GM12878 (cell line): Measurements from ENCODE around the gene TRIM8. TPM values are rescaled to one million over a fixed set of nuclear protein-coding genes. Genes with fewer than 3 reads are reported as not detected.

ENCODE experiments used
- ATAC-seq: fragments of 200-7000 bp; cut with Tn5 transposase; 3 replicates; pipeline ENCODE4 v1.9.1; 2020; ENCODE audit warnings: mild to moderate bottlenecking, moderate library complexity
- BruUV-seq: library from RNA; stranded (reverse); fragments of 400-500 nt; replicated peaks from 2 replicates; lab custom pipeline; 2021; lab: Mats Ljungman, UMichigan
- CTCF ChIA-PET: fragments of 300-600 bp; sonication (Branson Sonifier 250); formaldehyde crosslinking; extraction: SDS; loops from one replicate; lab custom pipeline; 2021; ENCODE audit warnings: inconsistent platforms; lab: Yijun Ruan, JAX
- POLR2A ChIA-PET: fragments of 350-600 bp; formaldehyde crosslinking; extraction: SDS; loops from one replicate; lab custom pipeline; 2021; ENCODE audit warnings: inconsistent platforms; lab: Charles Lee
- RAD21 ChIA-PET: fragments of 300-600 bp; sonication (Branson Sonifier 250); formaldehyde crosslinking; loops from one replicate; lab custom pipeline; 2023; ENCODE audit warnings: antibody characterized with exemption; ENCODE audit not compliant: unreplicated experiment; lab: Charles Lee
- SMC1A ChIA-PET: fragments of 300-600 bp; sonication (Branson Sonifier 250); formaldehyde crosslinking; loops from one replicate; lab custom pipeline; 2023; ENCODE audit not compliant: unreplicated experiment, uncharacterized antibody; lab: Charles Lee
- DNase-seq: peaks from one replicate; pipeline ENCODE4 v3.0.0-alpha.2; 2011; ENCODE audit warnings: low read depth, low spot score
- FAIRE-seq: peaks from 3 replicates; lab custom pipeline; 2011; peaks lifted over from hg19 to GRCh38; lab: Jason Lieb, UNC
- H2AFZ ChIP-seq: 2 replicates; pipeline ENCODE4 v1.6.0; 2011; ENCODE audit warnings: low read depth, low read length, control low read depth; ENCODE audit not compliant: control insufficient read depth
- H3K27ac ChIP-seq: 2 replicates; pipeline ENCODE4 v1.5.1; 2011; ENCODE audit warnings: control low read depth; ENCODE audit not compliant: control insufficient read depth, insufficient read depth
- H3K27me3 ChIP-seq, 2 experiments: replicated peaks in 1 of 2; 2 replicates each; pipeline versions ENCODE4 v1.6.0 to v1.6.1; 2011; ENCODE audit warnings: low read length in 1 of 2; ENCODE audit not compliant: control insufficient read depth in 2 of 2, insufficient read depth in 2 of 2
- H3K36me3 ChIP-seq, 2 experiments: 2 replicates each; pipeline ENCODE4 v1.5.1; 2011; ENCODE audit warnings: low read length in 1 of 2; ENCODE audit not compliant: control insufficient read depth in 2 of 2, insufficient read depth in 2 of 2
- H3K4me1 ChIP-seq: 2 replicates; pipeline ENCODE4 v1.6.1; 2011; ENCODE audit warnings: mild to moderate bottlenecking, low read length, moderate library complexity, mixed read lengths; ENCODE audit not compliant: control insufficient read depth, insufficient read depth
- H3K4me2 ChIP-seq: 2 replicates; pipeline ENCODE4 v1.6.0; 2011; ENCODE audit warnings: control low read depth; ENCODE audit not compliant: control insufficient read depth, insufficient read depth
- H3K4me3 ChIP-seq: fragments of 200-600 bp; sonication (generic); 2 replicates; pipeline ENCODE4 v1.5.1; 2016
- H3K79me2 ChIP-seq: 2 replicates; pipeline ENCODE4 v1.6.0; 2011; ENCODE audit warnings: low read length; ENCODE audit not compliant: control insufficient read depth, insufficient read depth
- H3K9ac ChIP-seq: 2 replicates; pipeline ENCODE4 v1.8.0; 2011; ENCODE audit warnings: low read length, control low read depth, mixed read lengths; ENCODE audit not compliant: control insufficient read depth, insufficient read depth
- H3K9me3 ChIP-seq: replicated peaks from 3 replicates; pipeline ENCODE4 v1.5.1; 2011; ENCODE audit warnings: mild to moderate bottlenecking, low read length; ENCODE audit not compliant: control insufficient read depth, insufficient read depth
- H4K20me1 ChIP-seq: 2 replicates; pipeline ENCODE4 v1.6.0; 2011; ENCODE audit not compliant: control insufficient read depth, insufficient read depth
- BCL11A ChIP-seq: IDR thresholded peaks from 2 replicates; pipeline ENCODE4 v1.6.1; 2011; ENCODE audit warnings: low read depth, low read length
- EED ChIP-seq: sonication (generic); IDR thresholded peaks from 2 replicates; pipeline ENCODE4 v1.6.1; 2016; ENCODE audit warnings: antibody characterized with exemption, low read depth
- ESRRA ChIP-seq: IDR thresholded peaks from 2 replicates; pipeline ENCODE4 v1.6.1; 2012; ENCODE audit warnings: mild to moderate bottlenecking, low read length, improper control_type of control experiment
- IKZF2 ChIP-seq, 2 experiments: fragments of 450-650 bp; IDR thresholded peaks; 2 replicates each; pipeline ENCODE4 v1.6.1; 2017; ENCODE audit warnings: mild to moderate bottlenecking in 2 of 2, moderate library complexity in 2 of 2
- MEF2B ChIP-seq: fragments of 450-650 bp; IDR thresholded peaks from 2 replicates; pipeline ENCODE4 v1.6.1; 2018; ENCODE audit warnings: mild to moderate bottlenecking, moderate library complexity; ENCODE audit not compliant: partially characterized antibody, poor library complexity, severe bottlenecking
- MLLT1 ChIP-seq: fragments of 450-650 bp; IDR thresholded peaks from 2 replicates; pipeline ENCODE4 v1.6.1; 2016; ENCODE audit warnings: mild to moderate bottlenecking
- NBN ChIP-seq: fragments of 450-650 bp; IDR thresholded peaks from 2 replicates; pipeline ENCODE4 v1.6.1; 2016
- NR2F1 ChIP-seq: fragments of 450-650 bp; conservative IDR thresholded peaks from 2 replicates; pipeline ENCODE4 v1.6.1; 2017; ENCODE audit warnings: mild to moderate bottlenecking
- POU2F2 ChIP-seq: IDR thresholded peaks from 3 replicates; pipeline ENCODE4 v1.6.1; 2011; ENCODE audit warnings: low read depth, mild to moderate bottlenecking, low read length, borderline replicate concordance
- RAD51 ChIP-seq: fragments of 450-650 bp; IDR thresholded peaks from 2 replicates; pipeline ENCODE4 v1.6.1; 2016; ENCODE audit warnings: moderate library complexity, mild to moderate bottlenecking, inconsistent platforms
- SKIL ChIP-seq: fragments of 450-650 bp; IDR thresholded peaks from 2 replicates; pipeline ENCODE4 v1.6.1; 2017; ENCODE audit warnings: mild to moderate bottlenecking, low read depth, inconsistent platforms; ENCODE audit not compliant: poor library complexity, severe bottlenecking
- STAT1 ChIP-seq: fragments of 450-650 bp; conservative IDR thresholded peaks from 2 replicates; pipeline ENCODE4 v1.6.1; 2014; ENCODE audit warnings: antibody characterized with exemption, mild to moderate bottlenecking
- TAF1 ChIP-seq: IDR thresholded peaks from 2 replicates; pipeline ENCODE4 v1.6.1; 2011; ENCODE audit warnings: mild to moderate bottlenecking, low read depth, low read length, borderline replicate concordance
- ZNF217 ChIP-seq: fragments of 450-650 bp; IDR thresholded peaks from 2 replicates; pipeline ENCODE4 v1.6.1; 2017; ENCODE audit warnings: antibody characterized with exemption, mild to moderate bottlenecking
- ZZZ3 ChIP-seq: IDR thresholded peaks from 2 replicates; pipeline ENCODE4 v1.6.1; 2011; ENCODE audit warnings: low read depth; ENCODE audit not compliant: control insufficient read depth, insufficient read length
- WGBS: methylation state at CpG from one replicate; pipeline ENCODE4 v1.1.6; 2016; ENCODE audit warnings: low lambda C conversion rate; ENCODE audit not compliant: insufficient replicate concordance, insufficient coverage; ENCODE audit errors: missing lambda C conversion rate; 5-methylcytosine and 5-hydroxymethylcytosine counted together
- in situ Hi-C: fragments of 300-500 bp; cut with MboI; formaldehyde crosslinking; loops from 9 replicates; pipeline ENCODE4 v1.14.3; 2018; ENCODE audit warnings: mixed read lengths
- intact Hi-C: fragments of 100-400 bp; cut with micrococcal nuclease; formaldehyde crosslinking; loops from one replicate; pipeline ENCODE4 v1.14.2; 2022; ENCODE audit not compliant: unreplicated experiment
- polyA plus RNA-seq, 11 experiments: library from polyadenylated mRNA; depleted of rRNA in 4 of 11; unstranded in 6 of 11; stranded (reverse) in 5 of 11; fragments of >200 nt; fragmentation: Nextera tagmentation in 4 of 11; fragmentation: Illumina TruSeq in 1 of 11; extraction: Ambion mirVana in 4 of 11; extraction: Trizol in 1 of 11; gene quantifications; 1 replicate in 1 of 11; 2 replicates in 10 of 11; pipeline versions ENCODE4 v1.2.1 to v1.2.3, GENCODE V29; 2011 to 2016; ENCODE audit warnings: inconsistent platforms in 2 of 11, missing spikeins in 2 of 11, low read depth in 1 of 11
- total RNA-seq, 4 experiments: library from RNA; depleted of rRNA in 3 of 4; stranded (reverse); fragments of >200 nt in 3 of 4; fragmentation: Illumina TruSeq in 1 of 4; extraction: Trizol in 1 of 4; gene quantifications; 2 replicates each; pipeline versions ENCODE4 v1.2.1 to v1.2.3, GENCODE V29; 2013 to 2021
- TF ChIP-seq, protein P1 (sequence below): fragments of 450-650 bp; conservative IDR thresholded peaks from 2 replicates; pipeline ENCODE4 v1.6.1; 2017; ENCODE audit warnings: mild to moderate bottlenecking, moderate library complexity

The TRIM8 gene
- total and polyA plus RNA-seq, 10 of the 15 experiments (the other 5 are each of a cell fraction or from before 2014, with no cell fraction given), result 7.9 to 53.2 (median 24.6) TPM

DNA sequence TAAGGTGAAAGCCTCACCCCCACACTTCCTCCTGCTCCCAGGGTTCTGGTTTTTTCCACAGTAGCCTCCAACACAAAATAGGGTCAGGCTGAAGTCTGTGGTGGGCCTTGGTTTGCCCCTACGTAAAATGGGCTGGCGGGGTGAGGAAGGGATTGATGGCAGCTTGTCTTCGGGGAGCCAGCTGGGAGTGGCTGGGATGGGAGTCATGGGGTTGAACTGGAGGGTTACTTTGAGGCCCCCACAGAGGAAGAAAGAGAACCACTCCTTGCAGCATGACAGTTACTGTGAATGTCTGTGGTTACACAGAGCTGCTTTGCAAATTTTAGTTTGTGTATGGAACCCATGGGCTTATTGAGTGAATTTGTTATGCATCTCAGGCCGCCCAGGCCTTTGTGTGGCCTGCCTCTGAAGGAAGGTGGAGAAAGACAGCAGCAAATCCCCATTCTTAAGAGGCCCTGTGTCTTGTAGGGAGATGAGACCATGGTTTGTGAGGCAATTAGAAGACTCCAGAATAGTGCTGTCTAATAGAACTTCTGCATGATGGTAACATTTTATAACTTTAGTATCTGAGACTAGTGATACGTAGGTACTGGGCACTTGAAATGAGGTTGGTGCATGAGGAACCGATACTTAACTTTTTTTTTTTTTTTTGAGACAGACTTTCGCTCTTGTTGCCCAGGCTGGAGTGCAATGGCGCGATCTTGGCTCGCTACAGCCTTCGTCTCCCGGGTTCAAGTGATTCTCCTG, 8.1 kb downstream of the TRIM8 start:
- no TSS peak for BruUV-seq
- H3K4me2 ChIP-seq, result peak overlapping the region; percentile 98
- WGBS, result 3% methylated on average over 12 of the region's 12 CpGs
- ChIA-PET CTCF (interaction anchor here (0.6 to 13.5 kb wide), 8 partner anchors 8 to 369 kb away, joined by 3 to 128 read pairs (median 6); partner anchors contain the start of gene SUFU), RAD21 (interaction anchor here (0.7 to 7.1 kb wide), 8 partner anchors 8 to 60 kb away, joined by 3 to 81 read pairs (median 8); partner anchors contain the start of genes ARL3 and SFXN2), SMC1A (interaction anchor here (0.8 to 9.3 kb wide), 7 partner anchors 8 to 220 kb away, joined by 3 to 103 read pairs (median 11); partner anchors contain the start of genes ARL3, CUEDC2 and SFXN2), POLR2A (interaction anchor here (0.6 to 14.1 kb wide), 6 partner anchors 10 to 150 kb away, joined by 3 to 151 read pairs (median 43); partner anchors contain the start of genes ARL3 and SFXN2)
- peaks cover 27 to 33% of the 10 kb centered on the region in 2 experiments for H3K36me3 ChIP-seq
- H3K79me2 ChIP-seq, result peaks cover 64% of the 10 kb centered on the region
- H3K9ac ChIP-seq, result peak overlapping the region; percentile 68
- H3K4me1 ChIP-seq, result peaks cover 56% of the 10 kb centered on the region
- in situ Hi-C loops (no loop called here), intact Hi-C loops (no loop called here)
- H3K27me3 ChIP-seq, result no peaks in the 10 kb centered on the region
- peak; percentile 75 for DNase-seq
- H3K9me3 ChIP-seq, result no peaks in the 10 kb centered on the region
- peak overlapping the region; percentile 96 for H3K27ac ChIP-seq
- H3K4me3 ChIP-seq, result peak overlapping the region; percentile 62
- peak; percentile 61 for ATAC-seq
- H4K20me1 ChIP-seq, result no peaks in the 10 kb centered on the region
- no peak overlapping the region for H2AFZ ChIP-seq
- FAIRE-seq, result peak; percentile 82
- TF ChIP-seq RAD51, result 0 out of 2 replicates have a peak, but pooled peaks have one; percentile 26
- peak; percentile 34 for TF ChIP-seq SKIL
- 0 out of 2 replicates have a peak, but pooled peaks have one; percentile 54 for TF ChIP-seq ZNF217
- peak; percentile 78; the same call in 1 of the 2 replicates for TF ChIP-seq NR2F1
- TF ChIP-seq, protein P1, sequence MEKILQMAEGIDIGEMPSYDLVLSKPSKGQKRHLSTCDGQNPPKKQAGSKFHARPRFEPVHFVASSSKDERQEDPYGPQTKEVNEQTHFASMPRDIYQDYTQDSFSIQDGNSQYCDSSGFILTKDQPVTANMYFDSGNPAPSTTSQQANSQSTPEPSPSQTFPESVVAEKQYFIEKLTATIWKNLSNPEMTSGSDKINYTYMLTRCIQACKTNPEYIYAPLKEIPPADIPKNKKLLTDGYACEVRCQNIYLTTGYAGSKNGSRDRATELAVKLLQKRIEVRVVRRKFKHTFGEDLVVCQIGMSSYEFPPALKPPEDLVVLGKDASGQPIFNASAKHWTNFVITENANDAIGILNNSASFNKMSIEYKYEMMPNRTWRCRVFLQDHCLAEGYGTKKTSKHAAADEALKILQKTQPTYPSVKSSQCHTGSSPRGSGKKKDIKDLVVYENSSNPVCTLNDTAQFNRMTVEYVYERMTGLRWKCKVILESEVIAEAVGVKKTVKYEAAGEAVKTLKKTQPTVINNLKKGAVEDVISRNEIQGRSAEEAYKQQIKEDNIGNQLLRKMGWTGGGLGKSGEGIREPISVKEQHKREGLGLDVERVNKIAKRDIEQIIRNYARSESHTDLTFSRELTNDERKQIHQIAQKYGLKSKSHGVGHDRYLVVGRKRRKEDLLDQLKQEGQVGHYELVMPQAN, result no peak
- TF ChIP-seq MEF2B, result peak; percentile 25
- 0 out of 2 replicates have a peak, but pooled peaks have one; percentile 22 for TF ChIP-seq MLLT1
- TF ChIP-seq POU2F2, result 0 out of 3 replicates have a peak, but pooled peaks have one; percentile 38
- peak; percentile 74 for TF ChIP-seq EED
- 0 out of 2 replicates have a peak, but pooled peaks have one; percentile 37 for TF ChIP-seq STAT1
- TF ChIP-seq NBN, result peak; percentile 61; the same call in 1 of the 2 replicates
- TF ChIP-seq TAF1, result 0 out of 2 replicates have a peak, but pooled peaks have one; percentile 20
- peak; percentile 82 to 84; a peak in 3 of 4 replicates for TF ChIP-seq IKZF2 (IDR thresholded peaks at IDR 0.05)
- no peak for TF ChIP-seq ESRRA
- 0 out of 2 replicates have a peak, but pooled peaks have one; percentile 8 for TF ChIP-seq BCL11A
- no peak for TF ChIP-seq ZZZ3
